Caco-2 (cell line): ENCODE data around the gene ZNF335. TPM values are rescaled to one million over a fixed set of nuclear protein-coding genes. Genes with fewer than 3 reads are reported as not detected.

Experiments used
- BruUV-seq: library from RNA; stranded (reverse); fragments of 400-500 nt; replicated peaks from 2 replicates; lab custom pipeline; 2021; lab: Mats Ljungman, UMichigan
- CTCF ChIA-PET: fragments of 300-600 bp; sonication (Branson Sonifier 250); formaldehyde crosslinking; loops from one replicate; lab custom pipeline; 2022; ENCODE audit warnings: antibody characterized with exemption; lab: Charles Lee
- POLR2A ChIA-PET: fragments of 300-600 bp; sonication (Branson Sonifier 250); formaldehyde crosslinking; loops from one replicate; lab custom pipeline; 2022; ENCODE audit warnings: antibody characterized with exemption; lab: Charles Lee
- DNase-seq, 2 experiments: peaks; one replicate each; pipeline versions ENCODE4 v3.0.0 to v3.0.0-alpha.2; 2020 to 2022
- H3K27me3 ChIP-seq: replicated peaks from 2 replicates; pipeline ENCODE4 v1.6.0; 2011; ENCODE audit warnings: low read length; ENCODE audit not compliant: control insufficient read depth, insufficient read depth
- H3K36me3 ChIP-seq: 2 replicates; pipeline ENCODE4 v1.5.1; 2011; ENCODE audit warnings: low read length; ENCODE audit not compliant: control insufficient read depth, insufficient read depth
- H3K4me1 ChIP-seq: fragments of 250-450 bp; sonication (Bioruptor Pico); 2 replicates; pipeline ENCODE4 v1.5.1; 2020; ENCODE audit warnings: mild to moderate bottlenecking
- H3K4me3 ChIP-seq: 2 replicates; pipeline ENCODE4 v1.5.1; 2011; ENCODE audit warnings: low read depth, mild to moderate bottlenecking, control low read depth, low read length
- H3K9me3 ChIP-seq: fragments of 250-450 bp; sonication (Bioruptor Pico); 2 replicates; pipeline ENCODE4 v1.5.1; 2020; ENCODE audit warnings: mild to moderate bottlenecking, moderate library complexity
- H3K27ac Mint-ChIP-seq: one replicate; pipeline ENCODE4 v1.8.0; 2022; ENCODE audit warnings: mixed read lengths; ENCODE audit not compliant: unreplicated experiment
- H3K27me3 Mint-ChIP-seq: one replicate; pipeline ENCODE4 v1.8.0; 2022; ENCODE audit warnings: mixed read lengths; ENCODE audit not compliant: insufficient read depth, unreplicated experiment
- H3K36me3 Mint-ChIP-seq: one replicate; pipeline ENCODE4 v1.8.0; 2022; ENCODE audit warnings: mild to moderate bottlenecking, mixed read lengths; ENCODE audit not compliant: insufficient read depth, unreplicated experiment
- H3K4me1 Mint-ChIP-seq: one replicate; pipeline ENCODE4 v1.8.0; 2022; ENCODE audit warnings: low read depth, mixed read lengths; ENCODE audit not compliant: unreplicated experiment
- H3K4me3 Mint-ChIP-seq: one replicate; pipeline ENCODE4 v1.8.0; 2022; ENCODE audit warnings: mild to moderate bottlenecking, moderate library complexity, mixed read lengths; ENCODE audit not compliant: unreplicated experiment
- H3K9me3 Mint-ChIP-seq: one replicate; pipeline ENCODE4 v1.8.0; 2022; ENCODE audit warnings: mixed read lengths; ENCODE audit not compliant: unreplicated experiment
- CTCF ChIP-seq, 2 experiments: fragments of 200-600 bp in 1 of 2; IDR thresholded peaks; 1 replicate in 1 of 2; 2 replicates in 1 of 2; pipeline versions ENCODE4 v1.5.1 to v1.8.0; 2011 to 2022; ENCODE audit warnings: antibody characterized with exemption in 1 of 2, control low read depth in 1 of 2, inconsistent platforms in 1 of 2, low read depth in 1 of 2, low read length in 1 of 2, mild to moderate bottlenecking in 1 of 2, moderate library complexity in 1 of 2; ENCODE audit not compliant: insufficient read depth in 1 of 2, severe bottlenecking in 1 of 2, unreplicated experiment in 1 of 2
- intact Hi-C: fragments of 100-400 bp; cut with micrococcal nuclease; formaldehyde crosslinking; loops from one replicate; pipeline ENCODE4 v1.10.0; 2022; ENCODE audit not compliant: unreplicated experiment
- total RNA-seq: library from RNA; stranded (reverse); gene quantifications from 2 replicates; pipeline ENCODE4 v1.2.3, GENCODE V29; 2022

The ZNF335 gene
- total RNA-seq, 1 experiment from 2014 or later, result 35.1 TPM

GRCh38 chr20:46001498-46001897 lies 29.5 kb upstream of the ZNF335 start:
- CTCF ChIA-PET, result interaction anchor here (2.1 kb wide), 1 partner anchor 15 kb away, joined by 8 read pairs; no protein-coding TSS in a partner anchor
- TF ChIP-seq CTCF (IDR thresholded peaks at IDR 0.05; ENCODE audit: insufficient read depth in 1 of 2, low read depth in 1 of 2, low read length in 1 of 2, severe bottlenecking in 1 of 2, unreplicated experiment in 1 of 2), result no peak
- POLR2A ChIA-PET, result interaction anchor here (0.6 kb wide), 1 partner anchor 192 kb away, joined by 3 read pairs; no protein-coding TSS in a partner anchor
- H3K27ac Mint-ChIP-seq, result no peak overlapping the region
- intact Hi-C loops, result no loop called here
- no peaks in the 10 kb centered on the region for H3K9me3 ChIP-seq
- no TSS peak for BruUV-seq
- H3K36me3 Mint-ChIP-seq, result no peaks in the 10 kb centered on the region
- no peaks in the 10 kb centered on the region for H3K9me3 Mint-ChIP-seq
- H3K4me1 ChIP-seq, result no peaks in the 10 kb centered on the region
- no peak overlapping the region for H3K4me3 ChIP-seq
- no peak overlapping the region for H3K4me3 Mint-ChIP-seq
- DNase-seq, result no peak
- H3K4me1 Mint-ChIP-seq, result no peaks in the 10 kb centered on the region
- peaks cover 30% of the 10 kb centered on the region for H3K27me3 Mint-ChIP-seq
- H3K36me3 ChIP-seq, result no peaks in the 10 kb centered on the region
- H3K27me3 ChIP-seq, result no peaks in the 10 kb centered on the region; the same call in 1 of the 2 replicates

GRCh38 chr20:46000262-46000996 lies 28.4 kb upstream of the ZNF335 start:
- H3K4me1 ChIP-seq, result no peaks in the 10 kb centered on the region
- BruUV-seq, result no TSS peak
- Mint-ChIP-seq H3K4me3 (no peak overlapping the region), H3K4me1 (no peaks in the 10 kb centered on the region), H3K27ac (no peak overlapping the region), H3K9me3 (no peaks in the 10 kb centered on the region), H3K36me3 (no peaks in the 10 kb centered on the region), H3K27me3 (peaks cover 25% of the 10 kb centered on the region)
- ChIA-PET CTCF (interaction anchor here (1.7 to 2.1 kb wide), 2 partner anchors 13 to 14 kb away, joined by 4 to 8 read pairs; no protein-coding TSS in a partner anchor), POLR2A (no interaction called here)
- no peak overlapping the region for H3K4me3 ChIP-seq
- DNase-seq, result no peak
- intact Hi-C loops, result no loop called here
- H3K27me3 ChIP-seq, result no peaks in the 10 kb centered on the region; the same call in 1 of the 2 replicates
- no peaks in the 10 kb centered on the region for H3K9me3 ChIP-seq
- no peaks in the 10 kb centered on the region for H3K36me3 ChIP-seq
- no peak for TF ChIP-seq CTCF (IDR thresholded peaks at IDR 0.05; ENCODE audit: insufficient read depth in 1 of 2, low read depth in 1 of 2, low read length in 1 of 2, severe bottlenecking in 1 of 2, unreplicated experiment in 1 of 2)

- ChIA-PET POLR2A (no interaction called here), CTCF (interaction anchor here (1.6 to 1.7 kb wide), 2 partner anchors 13 to 30 kb away, joined by 4 to 5 read pairs; no protein-coding TSS in a partner anchor)
- no peaks in the 10 kb centered on the region for H3K4me1 Mint-ChIP-seq
- no peaks in the 10 kb centered on the region for H3K36me3 ChIP-seq
- H3K27me3 ChIP-seq, result no peaks in the 10 kb centered on the region; the same call in 1 of the 2 replicates
- BruUV-seq, result no TSS peak
- H3K27me3 Mint-ChIP-seq, result peaks cover 21% of the 10 kb centered on the region
- no peak overlapping the region for H3K4me3 Mint-ChIP-seq
- TF ChIP-seq CTCF (IDR thresholded peaks at IDR 0.05; ENCODE audit: insufficient read depth in 1 of 2, low read depth in 1 of 2, low read length in 1 of 2, severe bottlenecking in 1 of 2, unreplicated experiment in 1 of 2), result no peak
- no peak for DNase-seq
- no peaks in the 10 kb centered on the region for H3K4me1 ChIP-seq
- H3K9me3 Mint-ChIP-seq, result no peaks in the 10 kb centered on the region
- no peak overlapping the region for H3K4me3 ChIP-seq
- no peaks in the 10 kb centered on the region for H3K36me3 Mint-ChIP-seq
- H3K27ac Mint-ChIP-seq, result no peak overlapping the region
- intact Hi-C loops, result no loop called here
- no peaks in the 10 kb centered on the region for H3K9me3 ChIP-seq
These were observed 27.7 kb upstream of the ZNF335 start for GRCh38 chr20:45999557-46000261.
